HG03442 (cell line): ENCODE results near the gene GALNT6.
A peak's percentile ranks its signal among the peaks of the same experiment; 100 is the strongest.
"Not testable (repeated sequence)": the region's sequence is repeated elsewhere in the genome, so short reads cannot be mapped to it uniquely, and the experiment has no call there.

Experiments used
- ATAC-seq: cut with Tn5 transposase; IDR thresholded peaks from one replicate; pipeline ENCODE4 v1.9.1; 2021; ENCODE audit warnings: mild to moderate bottlenecking, moderate library complexity; ENCODE audit not compliant: unreplicated experiment

The GALNT6 gene

GRCh38 chr12:51323966-51324895 is 67.0 kb downstream of the GALNT6 start, which contains the start of gene BIN2:
BIN2 (minus strand) TSS chr12:51324174; CDS start chr12:51324102, 72 bp downstream.
- peak; percentile 53 for ATAC-seq

GRCh38 chr12:51323317-51323960 is 67.8 kb downstream of the GALNT6 start:
- no peak for ATAC-seq

- no peak for ATAC-seq
These were observed 68.8 kb downstream of the GALNT6 start for GRCh38 chr12:51322452-51322851.

GRCh38 chr12:51321882-51322281 is 69.3 kb downstream of the GALNT6 start:
- ATAC-seq: no peak

- ATAC-seq: no peak
These were observed 70.4 kb downstream of the GALNT6 start for GRCh38 chr12:51320695-51321320.

- no peak for ATAC-seq
These were observed 70.9 kb downstream of the GALNT6 start for GRCh38 chr12:51320311-51320694.

GRCh38 chr12:51318846-51319599 is 72.2 kb downstream of the GALNT6 start:
- no peak for ATAC-seq

GRCh38 chr12:51318057-51318806 is 73.0 kb downstream of the GALNT6 start:
- not testable (repeated sequence) for ATAC-seq

GRCh38 chr12:51311389-51311788 is 79.8 kb downstream of the GALNT6 start:
- ATAC-seq: no peak

- no peak for ATAC-seq
These were observed 83.3 kb downstream of the GALNT6 start for GRCh38 chr12:51307655-51308593.

- no peak for ATAC-seq
These were observed 84.7 kb downstream of the GALNT6 start for GRCh38 chr12:51306507-51306906.
